ENCODE data around the gene NTSR2.
A peak's percentile ranks its signal among the peaks of the same experiment; 100 is the strongest.
"Not testable (repeated sequence)": the region's sequence is repeated elsewhere in the genome, so short reads cannot be mapped to it uniquely, and the experiment has no call there.

NTSR2 gene

GRCh38 chr2:11679486-11680181 is 9.6 kb upstream of the NTSR2 start:
- DNase-seq = no peak

- no peak for DNase-seq
Measured at GRCh38 chr2:11679016-11679415, 9.0 kb upstream of the NTSR2 start.

GRCh38 chr2:11678306-11678960 is 8.4 kb upstream of the NTSR2 start:
- no peak for DNase-seq

- DNase-seq = no peak
Measured at GRCh38 chr2:11677136-11678055, 7.4 kb upstream of the NTSR2 start.

- DNase-seq = no peak
Measured at GRCh38 chr2:11676640-11677039, 6.6 kb upstream of the NTSR2 start.

- DNase-seq = no peak
Measured at GRCh38 chr2:11675423-11676112, 5.6 kb upstream of the NTSR2 start.

- no peak for DNase-seq
Measured at GRCh38 chr2:11674983-11675382, 5.0 kb upstream of the NTSR2 start.

- DNase-seq = no peak
Measured at GRCh38 chr2:11672407-11672806, 2.4 kb upstream of the NTSR2 start.

- DNase-seq = no peak
Measured at GRCh38 chr2:11667866-11668637, 1.9 kb downstream of the NTSR2 start.

GRCh38 chr2:11667194-11667593 is 2.8 kb downstream of the NTSR2 start:
- no peak for DNase-seq

GRCh38 chr2:11665510-11666362 is 4.3 kb downstream of the NTSR2 start:
- DNase-seq = no peak

GRCh38 chr2:11665028-11665427 is 5.0 kb downstream of the NTSR2 start:
- no peak for DNase-seq

- peak; percentile 63 for DNase-seq
Measured at GRCh38 chr2:11663427-11663826, 6.6 kb downstream of the NTSR2 start.

GRCh38 chr2:11662882-11663281 is 7.1 kb downstream of the NTSR2 start:
- no peak for DNase-seq

- no peak for DNase-seq
Measured at GRCh38 chr2:11661891-11662435, 8.0 kb downstream of the NTSR2 start.

- not testable (repeated sequence) for DNase-seq
Measured at GRCh38 chr2:11660396-11660795, 9.6 kb downstream of the NTSR2 start.

- no peak for DNase-seq
Measured at GRCh38 chr2:11659851-11660250, 10.1 kb downstream of the NTSR2 start.

GRCh38 chr2:11659115-11659475 is 10.9 kb downstream of the NTSR2 start:
- no peak for DNase-seq

- no peak for DNase-seq
Measured at GRCh38 chr2:11658208-11659114, 11.5 kb downstream of the NTSR2 start.

- DNase-seq = no peak
Measured at GRCh38 chr2:11657646-11658045, 12.3 kb downstream of the NTSR2 start.

Data from NCI-H1105 treated with DMSO at 0.1 percent for 48 hours (cell line).